HepG2 (cell line): Measurements from ENCODE around the gene COL18A1. TPM values are rescaled to one million over a fixed set of nuclear protein-coding genes. Genes with fewer than 3 reads are reported as not detected.

ENCODE experiments used
- AGO2 ChIP-seq: fragments of 200-400 bp; formaldehyde crosslinking; optimal IDR thresholded peaks from 2 replicates; pipeline ENCODE3; 2017; ENCODE audit warnings: mild to moderate bottlenecking, low read depth, low read length, moderate library complexity
- ELF4 ChIP-seq: sonication (generic); formaldehyde crosslinking; IDR thresholded peaks from 2 replicates; pipeline ENCODE4 v1.5.0; 2020; ENCODE audit warnings: missing genetic modification reagents, mild to moderate bottlenecking, moderate library complexity, borderline replicate concordance
- IRX3 ChIP-seq: sonication (generic); formaldehyde crosslinking; IDR thresholded peaks from 2 replicates; pipeline ENCODE4 v1.8.1; 2023; ENCODE audit warnings: mild to moderate bottlenecking, low read depth, missing genetic modification reagents, borderline replicate concordance
- NFATC3 ChIP-seq: sonication (generic); formaldehyde crosslinking; IDR thresholded peaks from 2 replicates; pipeline ENCODE4 v1.5.1; 2020; ENCODE audit warnings: mild to moderate bottlenecking, missing genetic modification reagents
- PPARG ChIP-seq: conservative IDR thresholded peaks from 2 replicates; pipeline ENCODE4 v1.6.1; 2016; ENCODE audit warnings: missing biosample characterization, missing genetic modification reagents
- ZNF572 ChIP-seq: sonication (generic); formaldehyde crosslinking; IDR thresholded peaks from 2 replicates; pipeline ENCODE4 v1.5.1; 2020; ENCODE audit warnings: mild to moderate bottlenecking, missing genetic modification reagents
- ZNF577 ChIP-seq: sonication (generic); formaldehyde crosslinking; IDR thresholded peaks from 2 replicates; pipeline ENCODE4 v1.4.0; 2020; ENCODE audit warnings: mild to moderate bottlenecking, low read depth, missing genetic modification reagents, borderline replicate concordance
- ZNF761 ChIP-seq: sonication (generic); formaldehyde crosslinking; conservative IDR thresholded peaks from 2 replicates; pipeline ENCODE4 v1.4.0; 2020; ENCODE audit warnings: mild to moderate bottlenecking, missing genetic modification reagents
- ZNF792 ChIP-seq: IDR thresholded peaks from 2 replicates; pipeline ENCODE4 v1.6.1; 2016
- ZSCAN25 ChIP-seq: sonication (generic); formaldehyde crosslinking; IDR thresholded peaks from 2 replicates; pipeline ENCODE4 v1.8.0; 2022; ENCODE audit warnings: mild to moderate bottlenecking, missing genetic modification reagents
- polyA plus RNA-seq, 8 experiments: library from polyadenylated mRNA; depleted of rRNA in 3 of 8; stranded (reverse) in 7 of 8; unstranded in 1 of 8; fragments of >200 nt; fragmentation: Illumina TruSeq in 4 of 8; extraction: Trizol in 4 of 8; gene quantifications; 2 replicates each; pipeline versions ENCODE4 v1.2.1 to v1.2.3, GENCODE V29; 2011 to 2016; ENCODE audit warnings: low read depth in 4 of 8, missing spikeins in 1 of 8, mixed read lengths in 1 of 8; ENCODE audit not compliant: insufficient read depth in 1 of 8
- total RNA-seq, 5 experiments: library from RNA; depleted of rRNA; stranded (reverse); fragments of >200 nt; fragmentation: Illumina TruSeq; extraction: Trizol; gene quantifications; 2 replicates each; pipeline ENCODE4 v1.2.3, GENCODE V29; 2016; ENCODE audit warnings: low read depth in 1 of 5
- TF ChIP-seq, protein P1 (sequence below): sonication (generic); formaldehyde crosslinking; IDR thresholded peaks from 2 replicates; pipeline ENCODE4 v1.5.0; 2020; ENCODE audit warnings: mild to moderate bottlenecking, missing genetic modification reagents
- TF ChIP-seq, protein P2 (sequence below): sonication (generic); formaldehyde crosslinking; IDR thresholded peaks from 2 replicates; pipeline ENCODE4 v1.4.0; 2020; ENCODE audit warnings: missing genetic modification reagents, borderline replicate concordance
- TF ChIP-seq, protein P3 (sequence below): sonication (generic); formaldehyde crosslinking; IDR thresholded peaks from 2 replicates; pipeline ENCODE4 v1.4.0; 2020; ENCODE audit warnings: missing genetic modification reagents, borderline replicate concordance
- TF ChIP-seq, protein P4 (sequence below): sonication (generic); formaldehyde crosslinking; IDR thresholded peaks from 2 replicates; pipeline ENCODE4 v1.4.0; 2020; ENCODE audit warnings: mild to moderate bottlenecking, missing genetic modification reagents

The COL18A1 gene
- total and polyA plus RNA-seq, 2 of the 13 experiments (the other 11 are each of a cell fraction or from before 2014, with no cell fraction given), result 79.0 to 102 TPM

DNA sequence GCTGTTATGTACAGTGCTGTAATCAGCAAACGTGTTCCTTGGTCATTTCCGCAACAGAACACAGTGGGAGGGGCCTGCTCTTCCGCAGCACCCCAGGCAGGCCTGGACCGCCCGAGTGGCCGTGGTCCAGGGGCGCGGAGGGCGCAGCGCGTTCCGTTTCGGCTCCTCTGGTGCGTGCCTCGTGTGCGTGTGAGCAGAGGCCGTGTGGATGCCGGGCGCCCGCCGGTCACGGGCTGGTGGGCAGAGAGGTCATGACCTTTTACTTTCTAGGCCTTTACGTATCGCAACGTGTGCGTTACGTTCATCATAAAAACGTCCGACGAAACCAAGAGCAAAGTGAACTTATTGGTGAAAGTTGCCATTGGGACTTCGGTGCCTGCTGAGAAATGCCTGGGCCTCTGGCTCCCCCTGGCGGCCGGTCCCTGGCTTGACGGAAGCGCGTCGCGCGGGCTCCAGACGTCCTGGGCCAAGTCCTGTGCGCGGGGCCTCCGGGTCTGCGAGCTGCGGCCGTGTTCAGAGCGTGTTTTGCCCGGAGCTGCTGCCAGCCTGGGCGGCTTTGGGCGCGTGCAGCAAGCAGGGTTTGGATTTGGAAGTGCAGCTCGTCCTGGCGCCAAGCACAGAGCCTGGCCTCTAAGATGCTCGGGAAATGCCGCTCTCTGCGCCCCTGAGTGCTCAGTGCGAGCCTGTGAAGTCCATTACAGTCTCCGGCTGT lies 34.4 kb downstream of the COL18A1 start (continued):
- TF ChIP-seq, protein P1, sequence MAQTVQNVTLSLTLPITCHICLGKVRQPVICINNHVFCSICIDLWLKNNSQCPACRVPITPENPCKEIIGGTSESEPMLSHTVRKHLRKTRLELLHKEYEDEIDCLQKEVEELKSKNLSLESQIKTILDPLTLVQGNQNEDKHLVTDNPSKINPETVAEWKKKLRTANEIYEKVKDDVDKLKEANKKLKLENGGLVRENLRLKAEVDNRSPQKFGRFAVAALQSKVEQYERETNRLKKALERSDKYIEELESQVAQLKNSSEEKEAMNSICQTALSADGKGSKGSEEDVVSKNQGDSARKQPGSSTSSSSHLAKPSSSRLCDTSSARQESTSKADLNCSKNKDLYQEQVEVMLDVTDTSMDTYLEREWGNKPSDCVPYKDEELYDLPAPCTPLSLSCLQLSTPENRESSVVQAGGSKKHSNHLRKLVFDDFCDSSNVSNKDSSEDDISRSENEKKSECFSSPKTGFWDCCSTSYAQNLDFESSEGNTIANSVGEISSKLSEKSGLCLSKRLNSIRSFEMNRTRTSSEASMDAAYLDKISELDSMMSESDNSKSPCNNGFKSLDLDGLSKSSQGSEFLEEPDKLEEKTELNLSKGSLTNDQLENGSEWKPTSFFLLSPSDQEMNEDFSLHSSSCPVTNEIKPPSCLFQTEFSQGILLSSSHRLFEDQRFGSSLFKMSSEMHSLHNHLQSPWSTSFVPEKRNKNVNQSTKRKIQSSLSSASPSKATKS, result no peak
- TF ChIP-seq NFATC3 (CRISPR knock-in tag) (no peak), AGO2 (peak; percentile 57), ZNF577 (CRISPR knock-in tag) (no peak), ZNF572 (CRISPR knock-in tag) (peak; percentile 76; the same call in 1 of the 2 replicates), ZNF761 (CRISPR knock-in tag) (peak; percentile 77; the same call in 1 of the 2 replicates), ZSCAN25 (CRISPR knock-in tag) (peak; percentile 62; the same call in 1 of the 2 replicates), ZNF792 (CRISPR knock-in tag) (0 out of 2 replicates have a peak, but pooled peaks have one; percentile 46), PPARG (CRISPR knock-in tag) (0 out of 2 replicates have a peak, but pooled peaks have one; percentile 38), IRX3 (CRISPR knock-in tag) (peak; percentile 35; the same call in 1 of the 2 replicates), ELF4 (no peak)
- TF ChIP-seq, protein P2, sequence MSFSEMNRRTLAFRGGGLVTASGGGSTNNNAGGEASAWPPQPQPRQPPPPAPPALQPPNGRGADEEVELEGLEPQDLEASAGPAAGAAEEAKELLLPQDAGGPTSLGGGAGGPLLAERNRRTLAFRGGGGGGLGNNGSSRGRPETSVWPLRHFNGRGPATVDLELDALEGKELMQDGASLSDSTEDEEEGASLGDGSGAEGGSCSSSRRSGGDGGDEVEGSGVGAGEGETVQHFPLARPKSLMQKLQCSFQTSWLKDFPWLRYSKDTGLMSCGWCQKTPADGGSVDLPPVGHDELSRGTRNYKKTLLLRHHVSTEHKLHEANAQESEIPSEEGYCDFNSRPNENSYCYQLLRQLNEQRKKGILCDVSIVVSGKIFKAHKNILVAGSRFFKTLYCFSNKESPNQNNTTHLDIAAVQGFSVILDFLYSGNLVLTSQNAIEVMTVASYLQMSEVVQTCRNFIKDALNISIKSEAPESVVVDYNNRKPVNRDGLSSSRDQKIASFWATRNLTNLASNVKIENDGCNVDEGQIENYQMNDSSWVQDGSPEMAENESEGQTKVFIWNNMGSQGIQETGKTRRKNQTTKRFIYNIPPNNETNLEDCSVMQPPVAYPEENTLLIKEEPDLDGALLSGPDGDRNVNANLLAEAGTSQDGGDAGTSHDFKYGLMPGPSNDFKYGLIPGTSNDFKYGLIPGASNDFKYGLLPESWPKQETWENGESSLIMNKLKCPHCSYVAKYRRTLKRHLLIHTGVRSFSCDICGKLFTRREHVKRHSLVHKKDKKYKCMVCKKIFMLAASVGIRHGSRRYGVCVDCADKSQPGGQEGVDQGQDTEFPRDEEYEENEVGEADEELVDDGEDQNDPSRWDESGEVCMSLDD (CRISPR knock-in tag), result no peak
- TF ChIP-seq, protein P3, sequence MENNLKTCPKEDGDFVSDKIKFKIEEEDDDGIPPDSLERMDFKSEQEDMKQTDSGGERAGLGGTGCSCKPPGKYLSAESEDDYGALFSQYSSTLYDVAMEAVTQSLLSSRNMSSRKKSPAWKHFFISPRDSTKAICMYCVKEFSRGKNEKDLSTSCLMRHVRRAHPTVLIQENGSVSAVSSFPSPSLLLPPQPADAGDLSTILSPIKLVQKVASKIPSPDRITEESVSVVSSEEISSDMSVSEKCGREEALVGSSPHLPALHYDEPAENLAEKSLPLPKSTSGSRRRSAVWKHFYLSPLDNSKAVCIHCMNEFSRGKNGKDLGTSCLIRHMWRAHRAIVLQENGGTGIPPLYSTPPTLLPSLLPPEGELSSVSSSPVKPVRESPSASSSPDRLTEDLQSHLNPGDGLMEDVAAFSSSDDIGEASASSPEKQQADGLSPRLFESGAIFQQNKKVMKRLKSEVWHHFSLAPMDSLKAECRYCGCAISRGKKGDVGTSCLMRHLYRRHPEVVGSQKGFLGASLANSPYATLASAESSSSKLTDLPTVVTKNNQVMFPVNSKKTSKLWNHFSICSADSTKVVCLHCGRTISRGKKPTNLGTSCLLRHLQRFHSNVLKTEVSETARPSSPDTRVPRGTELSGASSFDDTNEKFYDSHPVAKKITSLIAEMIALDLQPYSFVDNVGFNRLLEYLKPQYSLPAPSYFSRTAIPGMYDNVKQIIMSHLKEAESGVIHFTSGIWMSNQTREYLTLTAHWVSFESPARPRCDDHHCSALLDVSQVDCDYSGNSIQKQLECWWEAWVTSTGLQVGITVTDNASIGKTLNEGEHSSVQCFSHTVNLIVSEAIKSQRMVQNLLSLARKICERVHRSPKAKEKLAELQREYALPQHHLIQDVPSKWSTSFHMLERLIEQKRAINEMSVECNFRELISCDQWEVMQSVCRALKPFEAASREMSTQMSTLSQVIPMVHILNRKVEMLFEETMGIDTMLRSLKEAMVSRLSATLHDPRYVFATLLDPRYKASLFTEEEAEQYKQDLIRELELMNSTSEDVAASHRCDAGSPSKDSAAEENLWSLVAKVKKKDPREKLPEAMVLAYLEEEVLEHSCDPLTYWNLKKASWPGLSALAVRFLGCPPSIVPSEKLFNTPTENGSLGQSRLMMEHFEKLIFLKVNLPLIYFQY (CRISPR knock-in tag), result peak; percentile 74; the same call in 1 of the 2 replicates
- TF ChIP-seq, protein P4, sequence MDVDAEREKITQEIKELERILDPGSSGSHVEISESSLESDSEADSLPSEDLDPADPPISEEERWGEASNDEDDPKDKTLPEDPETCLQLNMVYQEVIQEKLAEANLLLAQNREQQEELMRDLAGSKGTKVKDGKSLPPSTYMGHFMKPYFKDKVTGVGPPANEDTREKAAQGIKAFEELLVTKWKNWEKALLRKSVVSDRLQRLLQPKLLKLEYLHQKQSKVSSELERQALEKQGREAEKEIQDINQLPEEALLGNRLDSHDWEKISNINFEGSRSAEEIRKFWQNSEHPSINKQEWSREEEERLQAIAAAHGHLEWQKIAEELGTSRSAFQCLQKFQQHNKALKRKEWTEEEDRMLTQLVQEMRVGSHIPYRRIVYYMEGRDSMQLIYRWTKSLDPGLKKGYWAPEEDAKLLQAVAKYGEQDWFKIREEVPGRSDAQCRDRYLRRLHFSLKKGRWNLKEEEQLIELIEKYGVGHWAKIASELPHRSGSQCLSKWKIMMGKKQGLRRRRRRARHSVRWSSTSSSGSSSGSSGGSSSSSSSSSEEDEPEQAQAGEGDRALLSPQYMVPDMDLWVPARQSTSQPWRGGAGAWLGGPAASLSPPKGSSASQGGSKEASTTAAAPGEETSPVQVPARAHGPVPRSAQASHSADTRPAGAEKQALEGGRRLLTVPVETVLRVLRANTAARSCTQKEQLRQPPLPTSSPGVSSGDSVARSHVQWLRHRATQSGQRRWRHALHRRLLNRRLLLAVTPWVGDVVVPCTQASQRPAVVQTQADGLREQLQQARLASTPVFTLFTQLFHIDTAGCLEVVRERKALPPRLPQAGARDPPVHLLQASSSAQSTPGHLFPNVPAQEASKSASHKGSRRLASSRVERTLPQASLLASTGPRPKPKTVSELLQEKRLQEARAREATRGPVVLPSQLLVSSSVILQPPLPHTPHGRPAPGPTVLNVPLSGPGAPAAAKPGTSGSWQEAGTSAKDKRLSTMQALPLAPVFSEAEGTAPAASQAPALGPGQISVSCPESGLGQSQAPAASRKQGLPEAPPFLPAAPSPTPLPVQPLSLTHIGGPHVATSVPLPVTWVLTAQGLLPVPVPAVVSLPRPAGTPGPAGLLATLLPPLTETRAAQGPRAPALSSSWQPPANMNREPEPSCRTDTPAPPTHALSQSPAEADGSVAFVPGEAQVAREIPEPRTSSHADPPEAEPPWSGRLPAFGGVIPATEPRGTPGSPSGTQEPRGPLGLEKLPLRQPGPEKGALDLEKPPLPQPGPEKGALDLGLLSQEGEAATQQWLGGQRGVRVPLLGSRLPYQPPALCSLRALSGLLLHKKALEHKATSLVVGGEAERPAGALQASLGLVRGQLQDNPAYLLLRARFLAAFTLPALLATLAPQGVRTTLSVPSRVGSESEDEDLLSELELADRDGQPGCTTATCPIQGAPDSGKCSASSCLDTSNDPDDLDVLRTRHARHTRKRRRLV, result no peak
